ENCODE results near the gene CPA3.
A peak's percentile ranks its signal among the peaks of the same experiment; 100 is the strongest.

Gene CPA3

GRCh38 chr3:148863297-148863696 lies 1.8 kb upstream of the CPA3 start:
- no peaks in the 10 kb centered on the region for H3K4me1 ChIP-seq (ENCODE audit: control insufficient read depth, insufficient read depth, low read length)
- H3K27me3 ChIP-seq (ENCODE audit: control insufficient read depth, insufficient read depth, low read length): no peaks in the 10 kb centered on the region
- H3K4me2 ChIP-seq (ENCODE audit: low read length): no peak overlapping the region

GRCh38 chr3:148863814-148864213 lies 1.3 kb upstream of the CPA3 start:
- H3K27me3 ChIP-seq (ENCODE audit: control insufficient read depth, insufficient read depth, low read length): no peaks in the 10 kb centered on the region
- no peak overlapping the region for H3K4me3 ChIP-seq (ENCODE audit: low read length)
- no peaks in the 10 kb centered on the region for H3K4me1 ChIP-seq (ENCODE audit: control insufficient read depth, insufficient read depth, low read length)
- H3K4me2 ChIP-seq (ENCODE audit: low read length): no peak overlapping the region
- H3K9me3 ChIP-seq (replicated peaks; ENCODE audit: low read length): no peaks in the 10 kb centered on the region
- H3K36me3 ChIP-seq (ENCODE audit: insufficient read depth, low read length): no peaks in the 10 kb centered on the region
- no peak overlapping the region for H3K9ac ChIP-seq (ENCODE audit: low read depth, low read length)

More at GRCh38 chr3:148863297-148863696, 1.8 kb upstream of the CPA3 start:
- no peak overlapping the region for H3K4me3 ChIP-seq (ENCODE audit: low read length)
- no peaks in the 10 kb centered on the region for H3K36me3 ChIP-seq (ENCODE audit: insufficient read depth, low read length)
- no peak overlapping the region for H3K9ac ChIP-seq (ENCODE audit: low read depth, low read length)
- no peaks in the 10 kb centered on the region for H3K9me3 ChIP-seq (replicated peaks; ENCODE audit: low read length)

GRCh38 chr3:148866261-148866660 lies 1.2 kb downstream of the CPA3 start:
- H3K9ac ChIP-seq (ENCODE audit: low read depth, low read length): no peak overlapping the region
- H3K9me3 ChIP-seq (replicated peaks; ENCODE audit: low read length): no peaks in the 10 kb centered on the region
- H3K4me3 ChIP-seq (ENCODE audit: low read length): no peak overlapping the region

GRCh38 chr3:148873270-148873927 lies 8.3 kb downstream of the CPA3 start:
- peaks cover 8% of the 10 kb centered on the region for H3K4me1 ChIP-seq (ENCODE audit: control insufficient read depth, insufficient read depth, low read length)
- no peak overlapping the region for H3K9ac ChIP-seq (ENCODE audit: low read depth, low read length)
- no peak overlapping the region for H3K4me3 ChIP-seq (ENCODE audit: low read length)
- no peaks in the 10 kb centered on the region for H3K27me3 ChIP-seq (ENCODE audit: control insufficient read depth, insufficient read depth, low read length)
- no peaks in the 10 kb centered on the region for H3K36me3 ChIP-seq (ENCODE audit: insufficient read depth, low read length)
- no peaks in the 10 kb centered on the region for H3K9me3 ChIP-seq (replicated peaks; ENCODE audit: low read length)
- no peak overlapping the region for H3K4me2 ChIP-seq (ENCODE audit: low read length)

More at GRCh38 chr3:148866261-148866660, 1.2 kb downstream of the CPA3 start:
- Histone ChIP-seq H3K4me2 (ENCODE audit: low read length) (no peak overlapping the region), H3K27me3 (ENCODE audit: control insufficient read depth, insufficient read depth, low read length) (no peaks in the 10 kb centered on the region), H3K36me3 (ENCODE audit: insufficient read depth, low read length) (no peaks in the 10 kb centered on the region), H3K4me1 (ENCODE audit: control insufficient read depth, insufficient read depth, low read length) (no peaks in the 10 kb centered on the region)

- H3K4me3 ChIP-seq (ENCODE audit: low read length): no peak overlapping the region
- H3K36me3 ChIP-seq (ENCODE audit: insufficient read depth, low read length): no peaks in the 10 kb centered on the region
- no peaks in the 10 kb centered on the region for H3K27me3 ChIP-seq (ENCODE audit: control insufficient read depth, insufficient read depth, low read length)
- no peak overlapping the region for H3K9ac ChIP-seq (ENCODE audit: low read depth, low read length)
- H3K9me3 ChIP-seq (replicated peaks; ENCODE audit: low read length): no peaks in the 10 kb centered on the region
- no peak overlapping the region for H3K4me2 ChIP-seq (ENCODE audit: low read length)
- peaks cover 8% of the 10 kb centered on the region for H3K4me1 ChIP-seq (ENCODE audit: control insufficient read depth, insufficient read depth, low read length)
Measured at GRCh38 chr3:148873977-148874376, 8.9 kb downstream of the CPA3 start.

- Histone ChIP-seq H3K27me3 (ENCODE audit: control insufficient read depth, insufficient read depth, low read length) (no peaks in the 10 kb centered on the region), H3K36me3 (ENCODE audit: insufficient read depth, low read length) (no peaks in the 10 kb centered on the region)
Measured at GRCh38 chr3:148878095-148878494, 13.0 kb downstream of the CPA3 start.

GRCh38 chr3:148879256-148879655 lies 14.2 kb downstream of the CPA3 start:
- H3K9ac ChIP-seq (ENCODE audit: low read depth, low read length): no peak overlapping the region
- H3K4me2 ChIP-seq (ENCODE audit: low read length): no peak overlapping the region
- H3K9me3 ChIP-seq (replicated peaks; ENCODE audit: low read length): no peaks in the 10 kb centered on the region
- no peak overlapping the region for H3K4me3 ChIP-seq (ENCODE audit: low read length)
- no peaks in the 10 kb centered on the region for H3K27me3 ChIP-seq (ENCODE audit: control insufficient read depth, insufficient read depth, low read length)
- H3K4me1 ChIP-seq (ENCODE audit: control insufficient read depth, insufficient read depth, low read length): peaks cover 35% of the 10 kb centered on the region
- no peaks in the 10 kb centered on the region for H3K36me3 ChIP-seq (ENCODE audit: insufficient read depth, low read length)

More at GRCh38 chr3:148878095-148878494, 13.0 kb downstream of the CPA3 start:
- H3K4me1 ChIP-seq (ENCODE audit: control insufficient read depth, insufficient read depth, low read length): peaks cover 43% of the 10 kb centered on the region
- no peak overlapping the region for H3K9ac ChIP-seq (ENCODE audit: low read depth, low read length)
- no peak overlapping the region for H3K4me2 ChIP-seq (ENCODE audit: low read length)
- no peak overlapping the region for H3K4me3 ChIP-seq (ENCODE audit: low read length)
- H3K9me3 ChIP-seq (replicated peaks; ENCODE audit: low read length): no peaks in the 10 kb centered on the region

GRCh38 chr3:148880681-148881080 lies 15.6 kb downstream of the CPA3 start:
- Histone ChIP-seq H3K9ac (ENCODE audit: low read depth, low read length) (no peak overlapping the region), H3K36me3 (ENCODE audit: insufficient read depth, low read length) (no peaks in the 10 kb centered on the region), H3K9me3 (replicated peaks; ENCODE audit: low read length) (no peaks in the 10 kb centered on the region), H3K4me1 (ENCODE audit: control insufficient read depth, insufficient read depth, low read length) (peaks cover 34% of the 10 kb centered on the region), H3K27me3 (ENCODE audit: control insufficient read depth, insufficient read depth, low read length) (no peaks in the 10 kb centered on the region), H3K4me3 (ENCODE audit: low read length) (no peak overlapping the region), H3K4me2 (ENCODE audit: low read length) (no peak overlapping the region)

- H3K4me2 ChIP-seq (ENCODE audit: low read length): peak overlapping the region; percentile 35
- no peaks in the 10 kb centered on the region for H3K27me3 ChIP-seq (ENCODE audit: control insufficient read depth, insufficient read depth, low read length)
- no peaks in the 10 kb centered on the region for H3K9me3 ChIP-seq (replicated peaks; ENCODE audit: low read length)
- H3K9ac ChIP-seq (ENCODE audit: low read depth, low read length): no peak overlapping the region
- no peak overlapping the region for H3K4me3 ChIP-seq (ENCODE audit: low read length)
- no peaks in the 10 kb centered on the region for H3K36me3 ChIP-seq (ENCODE audit: insufficient read depth, low read length)
- peaks cover 34% of the 10 kb centered on the region for H3K4me1 ChIP-seq (ENCODE audit: control insufficient read depth, insufficient read depth, low read length)
Measured at GRCh38 chr3:148881286-148881685, 16.2 kb downstream of the CPA3 start.

- Histone ChIP-seq H3K9me3 (replicated peaks; ENCODE audit: low read length) (no peaks in the 10 kb centered on the region), H3K27me3 (ENCODE audit: control insufficient read depth, insufficient read depth, low read length) (no peaks in the 10 kb centered on the region)
Measured at GRCh38 chr3:148882288-148882687, 17.2 kb downstream of the CPA3 start.

GRCh38 chr3:148883163-148883562 lies 18.1 kb downstream of the CPA3 start:
- Histone ChIP-seq H3K9me3 (replicated peaks; ENCODE audit: low read length) (no peaks in the 10 kb centered on the region), H3K27me3 (ENCODE audit: control insufficient read depth, insufficient read depth, low read length) (no peaks in the 10 kb centered on the region), H3K4me3 (ENCODE audit: low read length) (no peak overlapping the region), H3K4me2 (ENCODE audit: low read length) (no peak overlapping the region), H3K9ac (ENCODE audit: low read depth, low read length) (no peak overlapping the region), H3K36me3 (ENCODE audit: insufficient read depth, low read length) (no peaks in the 10 kb centered on the region), H3K4me1 (ENCODE audit: control insufficient read depth, insufficient read depth, low read length) (peaks cover 34% of the 10 kb centered on the region)

More at GRCh38 chr3:148882288-148882687, 17.2 kb downstream of the CPA3 start:
- Histone ChIP-seq H3K4me2 (ENCODE audit: low read length) (peak overlapping the region; percentile 26), H3K4me1 (ENCODE audit: control insufficient read depth, insufficient read depth, low read length) (peaks cover 34% of the 10 kb centered on the region), H3K4me3 (ENCODE audit: low read length) (peak overlapping the region; percentile 23), H3K9ac (ENCODE audit: low read depth, low read length) (peak overlapping the region; percentile 34), H3K36me3 (ENCODE audit: insufficient read depth, low read length) (no peaks in the 10 kb centered on the region)

- no peak overlapping the region for H3K9ac ChIP-seq (ENCODE audit: low read depth, low read length)
- no peaks in the 10 kb centered on the region for H3K36me3 ChIP-seq (ENCODE audit: insufficient read depth, low read length)
- no peak overlapping the region for H3K4me2 ChIP-seq (ENCODE audit: low read length)
- H3K4me3 ChIP-seq (ENCODE audit: low read length): no peak overlapping the region
- no peaks in the 10 kb centered on the region for H3K27me3 ChIP-seq (ENCODE audit: control insufficient read depth, insufficient read depth, low read length)
- no peaks in the 10 kb centered on the region for H3K9me3 ChIP-seq (replicated peaks; ENCODE audit: low read length)
- H3K4me1 ChIP-seq (ENCODE audit: control insufficient read depth, insufficient read depth, low read length): peaks cover 32% of the 10 kb centered on the region
Measured at GRCh38 chr3:148884261-148884660, 19.2 kb downstream of the CPA3 start.

All from skeletal muscle satellite cell (primary cell).